ENCODE results near the gene CDCA3. TPM values are rescaled to one million over a fixed set of nuclear protein-coding genes. Genes with fewer than 3 reads are reported as not detected.

Gene CDCA3
- total and polyA plus RNA-seq, 7 donors, result 0.21 to 3.3 (median 0.86) TPM; not detected in 1

GRCh38 chr12:6849427-6849826, 1.7 kb downstream of the CDCA3 start:
- H3K9me3 ChIP-seq, result no peaks in the 10 kb centered on the region
- H3K27ac ChIP-seq, result no peak overlapping the region
- no peak overlapping the region for H3K4me3 ChIP-seq
- H3K4me1 ChIP-seq, result peaks cover 14% of the 10 kb centered on the region
- WGBS, 3 donors, result 80 to 89% (median 88%) methylated on average over 2 of the region's 2 CpGs
- no peaks in the 10 kb centered on the region for H3K27me3 ChIP-seq (ENCODE audit: insufficient read depth in 3 of 3, low read length in 2 of 3)
- TF ChIP-seq, protein P1, sequence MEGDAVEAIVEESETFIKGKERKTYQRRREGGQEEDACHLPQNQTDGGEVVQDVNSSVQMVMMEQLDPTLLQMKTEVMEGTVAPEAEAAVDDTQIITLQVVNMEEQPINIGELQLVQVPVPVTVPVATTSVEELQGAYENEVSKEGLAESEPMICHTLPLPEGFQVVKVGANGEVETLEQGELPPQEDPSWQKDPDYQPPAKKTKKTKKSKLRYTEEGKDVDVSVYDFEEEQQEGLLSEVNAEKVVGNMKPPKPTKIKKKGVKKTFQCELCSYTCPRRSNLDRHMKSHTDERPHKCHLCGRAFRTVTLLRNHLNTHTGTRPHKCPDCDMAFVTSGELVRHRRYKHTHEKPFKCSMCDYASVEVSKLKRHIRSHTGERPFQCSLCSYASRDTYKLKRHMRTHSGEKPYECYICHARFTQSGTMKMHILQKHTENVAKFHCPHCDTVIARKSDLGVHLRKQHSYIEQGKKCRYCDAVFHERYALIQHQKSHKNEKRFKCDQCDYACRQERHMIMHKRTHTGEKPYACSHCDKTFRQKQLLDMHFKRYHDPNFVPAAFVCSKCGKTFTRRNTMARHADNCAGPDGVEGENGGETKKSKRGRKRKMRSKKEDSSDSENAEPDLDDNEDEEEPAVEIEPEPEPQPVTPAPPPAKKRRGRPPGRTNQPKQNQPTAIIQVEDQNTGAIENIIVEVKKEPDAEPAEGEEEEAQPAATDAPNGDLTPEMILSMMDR (IDR thresholded peaks at IDR 0.05), result no peak
- H3K36me3 ChIP-seq (ENCODE audit: insufficient read depth in 1 of 2, low read depth in 1 of 2), result no peaks in the 10 kb centered on the region
- ATAC-seq (no peak), DNase-seq (peak in 1 of 2 donors; percentile 36)
- intact Hi-C loops (cut with DNase I), result no loop called here

GRCh38 chr12:6847676-6848075, 3.4 kb downstream of the CDCA3 start:
- H3K27ac ChIP-seq, result no peak overlapping the region

GRCh38 chr12:6846316-6846869, 4.7 kb downstream of the CDCA3 start:
- Histone ChIP-seq H3K9me3 (no peaks in the 10 kb centered on the region), H3K4me1 (no peaks in the 10 kb centered on the region), H3K27ac (no peak overlapping the region), H3K4me3 (no peak overlapping the region), H3K27me3 (ENCODE audit: insufficient read depth in 3 of 3, low read length in 2 of 3) (no peaks in the 10 kb centered on the region), H3K36me3 (ENCODE audit: insufficient read depth in 1 of 2, low read depth in 1 of 2) (no peaks in the 10 kb centered on the region)
- ATAC-seq, result no peak
- WGBS, 3 donors, result 85 to 90% (median 86%) methylated on average over 7 of the region's 7 CpGs
- TF ChIP-seq, protein P1 (IDR thresholded peaks at IDR 0.05), result no peak
- intact Hi-C loops (cut with DNase I), result no loop called here
- no peak for DNase-seq

More at GRCh38 chr12:6847676-6848075, 3.4 kb downstream of the CDCA3 start:
- intact Hi-C loops (cut with DNase I), result no loop called here
- H3K9me3 ChIP-seq, result no peaks in the 10 kb centered on the region
- no peak overlapping the region for H3K4me3 ChIP-seq
- no peak for ATAC-seq
- TF ChIP-seq, protein P1 (IDR thresholded peaks at IDR 0.05), result no peak
- no peaks in the 10 kb centered on the region for H3K36me3 ChIP-seq (ENCODE audit: insufficient read depth in 1 of 2, low read depth in 1 of 2)
- WGBS, 3 donors, result 88 to 95% (median 93%) methylated on average over 2 of the region's 2 CpGs
- no peak for DNase-seq
- H3K27me3 ChIP-seq (ENCODE audit: insufficient read depth in 3 of 3, low read length in 2 of 3), result no peaks in the 10 kb centered on the region
- H3K4me1 ChIP-seq, result no peaks in the 10 kb centered on the region

DNA sequence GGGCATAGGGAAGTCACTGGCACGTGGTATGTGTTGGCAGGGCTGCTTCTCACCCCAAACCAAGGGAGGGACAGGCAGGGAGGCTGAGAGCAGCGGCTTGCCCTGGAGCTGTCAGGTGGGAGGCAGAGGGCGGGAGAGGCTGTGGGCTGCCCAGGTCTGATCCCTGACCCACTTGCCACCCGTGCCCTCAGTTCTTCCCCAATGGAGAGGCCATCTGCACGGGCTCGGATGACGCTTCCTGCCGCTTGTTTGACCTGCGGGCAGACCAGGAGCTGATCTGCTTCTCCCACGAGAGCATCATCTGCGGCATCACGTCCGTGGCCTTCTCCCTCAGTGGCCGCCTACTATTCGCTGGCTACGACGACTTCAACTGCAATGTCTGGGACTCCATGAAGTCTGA, 5.7 kb downstream of the CDCA3 start:
- intact Hi-C loops (cut with DNase I), result no loop called here
- ATAC-seq (no peak), DNase-seq (peak in 1 of 2 donors; percentile 43)
- H3K36me3 ChIP-seq (ENCODE audit: insufficient read depth in 1 of 2, low read depth in 1 of 2), result no peaks in the 10 kb centered on the region
- no peak overlapping the region for H3K27ac ChIP-seq
- WGBS, 3 donors, result 88 to 92% (median 90%) methylated on average over 17 of the region's 17 CpGs
- H3K9me3 ChIP-seq, result no peaks in the 10 kb centered on the region
- no peaks in the 10 kb centered on the region for H3K27me3 ChIP-seq (ENCODE audit: insufficient read depth in 3 of 3, low read length in 2 of 3)
- TF ChIP-seq, protein P1 (IDR thresholded peaks at IDR 0.05), result no peak
- no peak overlapping the region for H3K4me3 ChIP-seq
- no peaks in the 10 kb centered on the region for H3K4me1 ChIP-seq

All from psoas muscle (tissue), 8 donors.